IMR-90 (cell line): Measurements from ENCODE around the gene DEPDC1. TPM values are rescaled to one million over a fixed set of nuclear protein-coding genes. Genes with fewer than 3 reads are reported as not detected.

Experiments used
- ATAC-seq: fragments of 200-7000 bp; cut with Tn5 transposase; 2 replicates; pipeline ENCODE4 v1.9.1; 2020; ENCODE audit warnings: low read depth, mild to moderate bottlenecking, moderate library complexity
- BruUV-seq: library from RNA; stranded (reverse); fragments of 400-500 nt; replicated peaks from 2 replicates; lab custom pipeline; 2021; lab: Mats Ljungman, UMichigan
- CTCF ChIA-PET: fragments of 300-600 bp; formaldehyde crosslinking; extraction: SDS; loops from one replicate; lab custom pipeline; 2021; ENCODE audit warnings: antibody characterized with exemption; lab: Yijun Ruan, JAX
- POLR2A ChIA-PET: fragments of 300-600 bp; sonication (Branson Sonifier 250); formaldehyde crosslinking; loops from one replicate; lab custom pipeline; 2022; ENCODE audit warnings: antibody characterized with exemption; ENCODE audit not compliant: unreplicated experiment; lab: Charles Lee
- DNase-seq: peaks from one replicate; pipeline ENCODE4 v3.0.0; 2013
- H2AFZ ChIP-seq: replicated peaks from 2 replicates; pipeline ENCODE3; 2013; ENCODE audit warnings: low read length, mild to moderate bottlenecking; ENCODE audit not compliant: poor library complexity
- H2AK5ac ChIP-seq: 2 replicates; pipeline ENCODE4 v1.6.1; 2013; ENCODE audit warnings: low read depth, low read length, inconsistent platforms
- H2AK9ac ChIP-seq: replicated peaks from 2 replicates; pipeline ENCODE3; 2013; ENCODE audit warnings: mild to moderate bottlenecking, low read depth, low read length, moderate library complexity; ENCODE audit not compliant: poor library complexity
- H2BK120ac ChIP-seq: 2 replicates; pipeline ENCODE4 v1.6.1; 2013; ENCODE audit warnings: low read depth, low read length, inconsistent platforms
- H2BK15ac ChIP-seq: 3 replicates; pipeline ENCODE4 v1.6.1; 2013; ENCODE audit warnings: low read depth, low read length, inconsistent platforms
- H2BK20ac ChIP-seq: 2 replicates; pipeline ENCODE4 v1.6.1; 2013; ENCODE audit warnings: low read depth, mild to moderate bottlenecking, inconsistent platforms, low read length, moderate library complexity
- H2BK5ac ChIP-seq: 2 replicates; pipeline ENCODE4 v1.6.1; 2013; ENCODE audit warnings: mild to moderate bottlenecking, low read depth, low read length, inconsistent platforms; ENCODE audit not compliant: poor library complexity, severe bottlenecking
- H3K14ac ChIP-seq: replicated peaks from 2 replicates; pipeline ENCODE4 v1.6.1; 2013; ENCODE audit warnings: low read depth, low read length, inconsistent platforms
- H3K18ac ChIP-seq: 2 replicates; pipeline ENCODE4 v1.6.1; 2013; ENCODE audit warnings: low read depth, low read length, control low read depth
- H3K23ac ChIP-seq: 2 replicates; pipeline ENCODE4 v1.6.1; 2013; ENCODE audit warnings: low read depth, low read length, inconsistent platforms
- H3K27ac ChIP-seq: 2 replicates; pipeline ENCODE4 v1.5.1; 2013; ENCODE audit warnings: mild to moderate bottlenecking, control low read depth, low read length; ENCODE audit not compliant: insufficient read depth
- H3K27me3 ChIP-seq: 2 replicates; pipeline ENCODE4 v1.6.1; 2013; ENCODE audit warnings: low read length; ENCODE audit not compliant: control insufficient read depth, insufficient read depth
- H3K36me3 ChIP-seq: 2 replicates; pipeline ENCODE4 v1.6.1; 2013; ENCODE audit warnings: low read length, mixed read lengths; ENCODE audit not compliant: control insufficient read depth, insufficient read depth
- H3K4ac ChIP-seq: 2 replicates; pipeline ENCODE4 v1.6.1; 2013; ENCODE audit warnings: low read depth, low read length, inconsistent platforms
- H3K4me1 ChIP-seq: 2 replicates; pipeline ENCODE4 v1.6.1; 2013; ENCODE audit warnings: low read length, mixed read lengths; ENCODE audit not compliant: control insufficient read depth, insufficient read depth
- H3K4me2 ChIP-seq: 2 replicates; pipeline ENCODE4 v1.6.1; 2013; ENCODE audit warnings: low read depth, mild to moderate bottlenecking, control low read depth, low read length, moderate library complexity
- H3K4me3 ChIP-seq: 2 replicates; pipeline ENCODE4 v1.5.1; 2013; ENCODE audit warnings: low read depth, mild to moderate bottlenecking, control low read depth, low read length, moderate library complexity; ENCODE audit not compliant: insufficient read depth
- H3K56ac ChIP-seq: 2 replicates; pipeline ENCODE4 v1.6.1; 2013; ENCODE audit warnings: low read length, inconsistent platforms; ENCODE audit not compliant: insufficient read depth; ENCODE audit errors: extremely low read depth
- H3K79me1 ChIP-seq, 2 experiments: 2 replicates each; pipeline ENCODE4 v1.6.1; 2013; ENCODE audit warnings: low read length in 2 of 2, inconsistent platforms in 1 of 2, low read depth in 1 of 2
- H3K9ac ChIP-seq: 2 replicates; pipeline ENCODE4 v1.6.1; 2013; ENCODE audit warnings: low read depth, low read length, control low read depth
- H3K9me1 ChIP-seq: 2 replicates; pipeline ENCODE4 v1.6.1; 2013; ENCODE audit warnings: low read length, inconsistent platforms; ENCODE audit not compliant: insufficient read depth
- H3K9me3 ChIP-seq: 2 replicates; pipeline ENCODE4 v1.6.1; 2013; ENCODE audit warnings: low read length; ENCODE audit not compliant: control insufficient read depth, insufficient read depth
- H4K20me1 ChIP-seq: 2 replicates; pipeline ENCODE4 v1.6.1; 2013; ENCODE audit warnings: low read length, inconsistent platforms; ENCODE audit not compliant: insufficient read depth
- H4K5ac ChIP-seq: 2 replicates; pipeline ENCODE4 v1.6.1; 2013; ENCODE audit warnings: mild to moderate bottlenecking, low read depth, low read length, control low read depth
- H4K8ac ChIP-seq, 2 experiments: 2 replicates each; pipeline ENCODE4 v1.6.1; 2013; ENCODE audit warnings: low read depth in 2 of 2, low read length in 2 of 2, control low read depth in 1 of 2, inconsistent platforms in 1 of 2
- H4K91ac ChIP-seq: 2 replicates; pipeline ENCODE4 v1.6.1; 2013; ENCODE audit warnings: low read depth, low read length, inconsistent platforms; ENCODE audit not compliant: insufficient read depth
- BHLHE40 ChIP-seq: fragments of 150-350 bp; IDR thresholded peaks from 2 replicates; pipeline ENCODE4 v1.6.1; 2016; ENCODE audit warnings: mild to moderate bottlenecking, low read depth, low read length
- CEBPB ChIP-seq: IDR thresholded peaks from 2 replicates; pipeline ENCODE4 v1.6.1; 2012; ENCODE audit warnings: low read depth, low read length, improper control_type of control experiment
- CTCF ChIP-seq: conservative IDR thresholded peaks from 2 replicates; pipeline ENCODE4 v1.5.1; 2012; ENCODE audit warnings: mild to moderate bottlenecking, low read depth, low read length, improper control_type of control experiment
- ELK1 ChIP-seq: fragments of 150-350 bp; IDR thresholded peaks from 2 replicates; pipeline ENCODE4 v1.6.1; 2016; ENCODE audit warnings: low read depth, mild to moderate bottlenecking, low read length, moderate library complexity, borderline replicate concordance
- FOS ChIP-seq: fragments of 150-350 bp; IDR thresholded peaks from 2 replicates; pipeline ENCODE4 v1.6.1; 2016; ENCODE audit warnings: low read depth, low read length
- MAFK ChIP-seq: IDR thresholded peaks from 2 replicates; pipeline ENCODE4 v1.6.1; 2012; ENCODE audit warnings: low read depth, low read length, improper control_type of control experiment
- MAZ ChIP-seq: IDR thresholded peaks from 2 replicates; pipeline ENCODE4 v1.6.1; 2012; ENCODE audit warnings: low read depth, mild to moderate bottlenecking, low read length, improper control_type of control experiment, moderate library complexity, borderline replicate concordance
- MXI1 ChIP-seq: IDR thresholded peaks from 2 replicates; pipeline ENCODE4 v1.6.1; 2012; ENCODE audit warnings: low read depth, mild to moderate bottlenecking, low read length, moderate library complexity, borderline replicate concordance
- POLR2A ChIP-seq: IDR thresholded peaks from 2 replicates; pipeline ENCODE4 v1.6.1; 2012; ENCODE audit warnings: mild to moderate bottlenecking, low read depth, low read length
- RAD21 ChIP-seq: IDR thresholded peaks from 2 replicates; pipeline ENCODE4 v1.6.1; 2012; ENCODE audit warnings: low read length, improper control_type of control experiment
- RCOR1 ChIP-seq: IDR thresholded peaks from 2 replicates; pipeline ENCODE4 v1.6.1; 2012; ENCODE audit warnings: mild to moderate bottlenecking, low read length, improper control_type of control experiment; ENCODE audit not compliant: insufficient replicate concordance
- USF2 ChIP-seq: fragments of 150-350 bp; IDR thresholded peaks from 2 replicates; pipeline ENCODE4 v1.6.1; 2017; ENCODE audit warnings: mild to moderate bottlenecking, antibody characterized with exemption, low read length, low read depth
- WGBS, 2 experiments: methylation state at CpG; one replicate each; pipeline versions ENCODE4 v1.1.5 to v1.1.7; 2013; ENCODE audit warnings: missing lambda C conversion rate in 2 of 2; ENCODE audit not compliant: insufficient read length in 1 of 2; ENCODE audit errors: extremely low coverage in 2 of 2; 5-methylcytosine and 5-hydroxymethylcytosine counted together
- dilution Hi-C: fragments of 300-500 bp; cut with HindIII; formaldehyde crosslinking; loops from one replicate; pipeline ENCODE4 v1.14.3; 2018; ENCODE audit warnings: low sequenced_read_pairs; ENCODE audit not compliant: unreplicated experiment
- in situ Hi-C: fragments of 300-500 bp; cut with MboI; formaldehyde crosslinking; loops from 3 replicates; pipeline ENCODE4 v1.14.3; 2019; ENCODE audit warnings: low sequenced_read_pairs, inconsistent platforms, mixed read lengths
- intact Hi-C: fragments of 100-400 bp; cut with micrococcal nuclease; formaldehyde crosslinking; loops from 2 replicates; pipeline ENCODE4 v1.10.0; 2022
- polyA plus RNA-seq, 3 experiments: library from polyadenylated mRNA; depleted of rRNA; stranded (reverse); fragments of >200 nt; gene quantifications; 2 replicates each; pipeline ENCODE4 v1.2.3, GENCODE V29; 2012; ENCODE audit warnings: low replicate concordance in 1 of 3
- total RNA-seq: library from RNA; depleted of rRNA; stranded (reverse); fragments of >200 nt; gene quantifications from 2 replicates; pipeline ENCODE4 v1.2.3, GENCODE V29; 2012

DEPDC1 gene
- total and polyA plus RNA-seq, 2 of the 4 experiments (the other 2 are of a cell fraction), result 7.4 to 14.7 TPM

- no peaks in the 10 kb centered on the region for H3K4me1 ChIP-seq
- no CpG with 5 or more reads among the region's 1 CpG for WGBS, 2 experiments
- no peak within 1 kb of the TSS for H3K4me3 ChIP-seq
- BruUV-seq, result no TSS peak
- ChIA-PET POLR2A (no interaction called here), CTCF (interaction anchor here (0.5 kb wide), 1 partner anchor 107 kb away, joined by 3 read pairs; no protein-coding TSS in a partner anchor)
- H3K36me3 ChIP-seq, result no peaks in the 10 kb centered on the region
- no peak within 1 kb of the TSS for H4K5ac ChIP-seq
- DNase-seq, result no peak
- no peak within 1 kb of the TSS for H3K56ac ChIP-seq
- in situ Hi-C loops (loop anchor here (25.0 kb wide), 1 partner anchor 1287 kb away; no protein-coding TSS in a partner anchor), dilution Hi-C loops (no loop called here), intact Hi-C loops (loop anchor here (10.0 kb wide), 1 partner anchor 215 kb away; the partner anchor contains the start of gene WLS)
- H3K27me3 ChIP-seq, result no peaks in the 10 kb centered on the region
- no peaks in the 10 kb centered on the region for H3K79me1 ChIP-seq
- no peak within 1 kb of the TSS for H2BK120ac ChIP-seq
- no peak within 1 kb of the TSS for H3K4ac ChIP-seq
- H2BK20ac ChIP-seq, result no peak within 1 kb of the TSS
- no peak within 1 kb of the TSS for H2BK15ac ChIP-seq
- no peak within 1 kb of the TSS for H3K23ac ChIP-seq
- H3K14ac ChIP-seq, result no peak within 1 kb of the TSS; the same call in 1 of the 2 replicates
- H3K9me1 ChIP-seq, result no peaks in the 10 kb centered on the region; the same call in 1 of the 2 replicates
- ATAC-seq, result no peak
- H3K27ac ChIP-seq, result no peak within 1 kb of the TSS
- no peak within 1 kb of the TSS for H2BK5ac ChIP-seq
- H4K20me1 ChIP-seq, result no peaks in the 10 kb centered on the region
- no peak within 1 kb of the TSS for H4K8ac ChIP-seq
- no peak within 1 kb of the TSS for H3K4me2 ChIP-seq
- H3K18ac ChIP-seq, result no peak within 1 kb of the TSS
- H2AFZ ChIP-seq, result no peak within 1 kb of the TSS
- no peak within 1 kb of the TSS for H4K91ac ChIP-seq
- H2AK9ac ChIP-seq, result no peak within 1 kb of the TSS
- TF ChIP-seq MAFK (no peak), POLR2A (no peak), CEBPB (no peak), RCOR1 (no peak), FOS (no peak), MAZ (no peak), ELK1 (no peak), USF2 (no peak), BHLHE40 (no peak), RAD21 (no peak), CTCF (no peak), MXI1 (no peak)
- no peak within 1 kb of the TSS for H2AK5ac ChIP-seq
- no peak within 1 kb of the TSS for H3K9ac ChIP-seq
- no peaks in the 10 kb centered on the region for H3K9me3 ChIP-seq
These were observed 47.0 kb downstream of the DEPDC1 start, which contains the start of gene RPE65 for GRCh38 chr1:68449901-68450300. TSS of gene RPE65 (minus strand) at chr1:68449954. CDS start at chr1:68449905, 49 bp downstream.
